ENCODE results near the gene COL9A3.
A peak's percentile ranks its signal among the peaks of the same experiment; 100 is the strongest.

The COL9A3 gene

GRCh38 chr20:62823688-62824475 lies 7.0 kb downstream of the COL9A3 start:
- no peak for TF ChIP-seq CTCF (IDR thresholded peaks at IDR 0.05)
- Histone ChIP-seq H3K36me3 (no peaks in the 10 kb centered on the region), H3K4me1 (ENCODE audit: control insufficient read depth in 1 of 2, insufficient read depth in 1 of 2, low read depth in 1 of 2, low read length in 1 of 2) (peaks cover 7 to 9% of the 10 kb centered on the region in 2 experiments), H3K27me3 (peaks cover 38% of the 10 kb centered on the region), H3K27ac (no peak overlapping the region), H3K4me3 (ENCODE audit: low read depth in 1 of 2, low read length in 1 of 2) (peak overlapping the region in 1 of 2 experiments; percentile 49), H3K9me3 (no peaks in the 10 kb centered on the region)

GRCh38 chr20:62824476-62825332 lies 7.9 kb downstream of the COL9A3 start:
- Histone ChIP-seq H3K9me3 (no peaks in the 10 kb centered on the region), H3K4me3 (ENCODE audit: low read depth in 1 of 2, low read length in 1 of 2) (peak overlapping the region; percentile 43 to 49), H3K36me3 (no peaks in the 10 kb centered on the region), H3K27ac (no peak overlapping the region), H3K4me1 (ENCODE audit: control insufficient read depth in 1 of 2, insufficient read depth in 1 of 2, low read depth in 1 of 2, low read length in 1 of 2) (peaks cover 7 to 9% of the 10 kb centered on the region in 2 experiments), H3K27me3 (peaks cover 30% of the 10 kb centered on the region)
- TF ChIP-seq CTCF (IDR thresholded peaks at IDR 0.05): no peak

GRCh38 chr20:62825333-62825985 lies 8.6 kb downstream of the COL9A3 start:
- Histone ChIP-seq H3K27me3 (peaks cover 22% of the 10 kb centered on the region), H3K27ac (no peak overlapping the region)
- TF ChIP-seq CTCF (IDR thresholded peaks at IDR 0.05): no peak

GRCh38 chr20:62825986-62826645 lies 9.3 kb downstream of the COL9A3 start:
- Histone ChIP-seq H3K4me1 (ENCODE audit: control insufficient read depth in 1 of 2, insufficient read depth in 1 of 2, low read depth in 1 of 2, low read length in 1 of 2) (peaks cover 13 to 15% of the 10 kb centered on the region in 2 experiments), H3K27me3 (peaks cover 16% of the 10 kb centered on the region), H3K27ac (no peak overlapping the region), H3K9me3 (no peaks in the 10 kb centered on the region), H3K36me3 (no peaks in the 10 kb centered on the region), H3K4me3 (ENCODE audit: low read depth in 1 of 2, low read length in 1 of 2) (no peak overlapping the region)
- no peak for TF ChIP-seq CTCF (IDR thresholded peaks at IDR 0.05)

More at GRCh38 chr20:62825333-62825985, 8.6 kb downstream of the COL9A3 start:
- Histone ChIP-seq H3K36me3 (no peaks in the 10 kb centered on the region), H3K9me3 (no peaks in the 10 kb centered on the region), H3K4me1 (ENCODE audit: control insufficient read depth in 1 of 2, insufficient read depth in 1 of 2, low read depth in 1 of 2, low read length in 1 of 2) (peaks cover 9 to 10% of the 10 kb centered on the region in 2 experiments), H3K4me3 (ENCODE audit: low read depth in 1 of 2, low read length in 1 of 2) (no peak overlapping the region)

Measured in neutrophil (primary cell).